SK-N-SH (cell line): ENCODE measurements around the gene CHAT. TPM values are rescaled to one million over a fixed set of nuclear protein-coding genes. Genes with fewer than 3 reads are reported as not detected.

Source experiments
- CTCF ChIA-PET: fragments of 300-600, 350-600 bp; formaldehyde crosslinking; extraction: SDS; loops from one replicate; lab custom pipeline; 2021; lab: Yijun Ruan, JAX
- POLR2A ChIA-PET: fragments of 350-600 bp; sonication (Branson Sonifier 250); formaldehyde crosslinking; extraction: SDS; loops from one replicate; lab custom pipeline; 2020; ENCODE audit warnings: antibody characterized with exemption, inconsistent platforms; lab: Yijun Ruan, JAX
- DNase-seq: peaks from one replicate; pipeline ENCODE4 v3.0.0; 2012
- H2AFZ ChIP-seq: fragments of 200-600 bp; sonication (generic); 2 replicates; pipeline ENCODE4 v1.8.1; 2016; ENCODE audit warnings: antibody characterized with exemption, mild to moderate bottlenecking, low read depth
- H3F3A ChIP-seq: fragments of 200-600 bp; sonication (generic); replicated peaks from 2 replicates; pipeline ENCODE3; 2016; ENCODE audit warnings: antibody characterized with exemption, mild to moderate bottlenecking; ENCODE audit not compliant: insufficient read depth
- H3K27ac ChIP-seq, 2 experiments: fragments of 200-500 bp in 1 of 2; fragments of 200-600 bp in 1 of 2; sonication (Bioruptor generic) in 1 of 2; sonication (generic), shearing (Covaris generic) in 1 of 2; 2 replicates each; pipeline versions ENCODE4 v1.5.1 to v1.6.1; 2014 to 2016; ENCODE audit warnings: low read depth in 2 of 2, inconsistent platforms in 1 of 2, low read length in 1 of 2, mild to moderate bottlenecking in 1 of 2, mixed read lengths in 1 of 2
- H3K27me3 ChIP-seq: fragments of 200-600 bp; sonication (generic), shearing (Covaris generic); 2 replicates; pipeline ENCODE4 v1.6.1; 2016; ENCODE audit warnings: mixed run types; ENCODE audit not compliant: insufficient read depth
- H3K36me3 ChIP-seq, 2 experiments: fragments of 200-500 bp in 1 of 2; fragments of 200-600 bp in 1 of 2; sonication (Bioruptor generic) in 1 of 2; sonication (generic) in 1 of 2; replicated peaks in 1 of 2; 2 replicates each; pipeline versions ENCODE3 to v1.5.1; 2014 to 2016; ENCODE audit warnings: low read length in 1 of 2, mild to moderate bottlenecking in 1 of 2; ENCODE audit not compliant: insufficient read depth in 2 of 2, control insufficient read depth in 1 of 2
- H3K4me1 ChIP-seq, 2 experiments: fragments of 200-500 bp in 1 of 2; fragments of 200-600 bp in 1 of 2; sonication (Bioruptor generic) in 1 of 2; sonication (generic), shearing (Covaris generic) in 1 of 2; 2 replicates each; pipeline versions ENCODE4 v1.5.1 to v1.6.1; 2014 to 2016; ENCODE audit warnings: low read depth in 1 of 2, low read length in 1 of 2, mixed run types in 1 of 2; ENCODE audit not compliant: insufficient read depth in 2 of 2, control insufficient read depth in 1 of 2
- H3K4me2 ChIP-seq: fragments of 200-600 bp; sonication (generic), shearing (Covaris generic); 2 replicates; pipeline ENCODE4 v1.6.1; 2017; ENCODE audit warnings: mixed run types
- H3K4me3 ChIP-seq, 2 experiments: fragments of 200-500 bp in 1 of 2; fragments of 200-600 bp in 1 of 2; sonication (Bioruptor generic) in 1 of 2; sonication (generic), shearing (Covaris generic) in 1 of 2; 2 replicates each; pipeline versions ENCODE4 v1.5.1 to v1.8.1; 2014 to 2016; ENCODE audit warnings: low read depth in 2 of 2, inconsistent platforms in 1 of 2, low read length in 1 of 2, mild to moderate bottlenecking in 1 of 2, mixed read lengths in 1 of 2, moderate library complexity in 1 of 2
- H3K79me2 ChIP-seq: fragments of 200-600 bp; sonication (generic); 2 replicates; pipeline ENCODE4 v1.8.1; 2017; ENCODE audit warnings: mild to moderate bottlenecking; ENCODE audit not compliant: insufficient read depth
- H3K9ac ChIP-seq: fragments of 200-600 bp; sonication (generic); 2 replicates; pipeline ENCODE4 v1.6.1; 2017; ENCODE audit warnings: mixed run types
- H3K9me2 ChIP-seq: fragments of 200-600 bp; sonication (generic); 2 replicates; pipeline ENCODE4 v1.6.1; 2017; ENCODE audit warnings: mixed run types
- H3K9me3 ChIP-seq: fragments of 200-600 bp; sonication (generic); 2 replicates; pipeline ENCODE4 v1.6.1; 2017; ENCODE audit warnings: mixed run types, mild to moderate bottlenecking, moderate library complexity
- H4K20me1 ChIP-seq: fragments of 200-600 bp; sonication (generic); 2 replicates; pipeline ENCODE4 v1.6.1; 2017; ENCODE audit warnings: mild to moderate bottlenecking, mixed run types; ENCODE audit not compliant: insufficient read depth
- CHD2 ChIP-seq: fragments of 150-350 bp; IDR thresholded peaks from 2 replicates; pipeline ENCODE4 v1.6.1; 2018; ENCODE audit warnings: low read length; ENCODE audit not compliant: partially characterized antibody
- ELF1 ChIP-seq: IDR thresholded peaks from 2 replicates; pipeline ENCODE4 v1.4.0; 2012
- EP300 ChIP-seq, 2 experiments: IDR thresholded peaks; 2 replicates each; pipeline versions ENCODE4 v1.4.0 to v1.6.1; 2012; ENCODE audit warnings: borderline replicate concordance in 1 of 2, low read depth in 1 of 2, low read length in 1 of 2
- EZH2phosphoT487 ChIP-seq: fragments of 200-600 bp; sonication (generic); IDR thresholded peaks from 2 replicates; pipeline ENCODE4 v1.6.1; 2017; ENCODE audit warnings: low read depth, mixed run types, mild to moderate bottlenecking, antibody characterized with exemption, moderate library complexity, borderline replicate concordance
- FOSL2 ChIP-seq: IDR thresholded peaks from 2 replicates; pipeline ENCODE4 v1.4.0; 2012; ENCODE audit warnings: low read depth, mild to moderate bottlenecking, moderate library complexity, borderline replicate concordance
- FOXJ3 ChIP-seq: sonication (generic); formaldehyde crosslinking; IDR thresholded peaks from 2 replicates; pipeline ENCODE4 v1.5.1; 2020; ENCODE audit warnings: mild to moderate bottlenecking, missing genetic modification reagents
- FOXM1 ChIP-seq: IDR thresholded peaks from 2 replicates; pipeline ENCODE4 v1.4.0; 2012; ENCODE audit warnings: low read depth, mild to moderate bottlenecking
- GATA2 ChIP-seq: sonication (generic); formaldehyde crosslinking; IDR thresholded peaks from 2 replicates; pipeline ENCODE4 v1.5.0; 2020; ENCODE audit warnings: mild to moderate bottlenecking, missing genetic modification reagents
- IRF3 ChIP-seq: fragments of 150-350 bp; IDR thresholded peaks from 2 replicates; pipeline ENCODE4 v1.6.1; 2016; ENCODE audit warnings: mild to moderate bottlenecking, low read depth, low read length
- PBX3 ChIP-seq: IDR thresholded peaks from 2 replicates; pipeline ENCODE4; 2012
- RAD21 ChIP-seq: IDR thresholded peaks from 2 replicates; pipeline ENCODE4 v1.6.1; 2012; ENCODE audit warnings: mild to moderate bottlenecking, low read length
- RCOR1 ChIP-seq: fragments of 150-350 bp; IDR thresholded peaks from 2 replicates; pipeline ENCODE4 v1.6.1; 2017; ENCODE audit warnings: antibody characterized with exemption, low read length
- RXRA ChIP-seq: IDR thresholded peaks from 2 replicates; pipeline ENCODE4 v1.4.0; 2012; ENCODE audit warnings: low read depth, mild to moderate bottlenecking, borderline replicate concordance
- SIN3A ChIP-seq: IDR thresholded peaks from 2 replicates; pipeline ENCODE4 v1.6.1; 2012; ENCODE audit warnings: low read depth, mild to moderate bottlenecking, low read length, moderate library complexity, borderline replicate concordance
- TAF1 ChIP-seq: IDR thresholded peaks from 2 replicates; pipeline ENCODE4 v1.6.1; 2012; ENCODE audit warnings: low read depth, mild to moderate bottlenecking, low read length, moderate library complexity, borderline replicate concordance
- USF1 ChIP-seq: IDR thresholded peaks from 2 replicates; pipeline ENCODE4 v1.4.0; 2012; ENCODE audit warnings: low read depth, borderline replicate concordance
- USF2 ChIP-seq: fragments of 150-350 bp; IDR thresholded peaks from 2 replicates; pipeline ENCODE4 v1.6.1; 2017; ENCODE audit warnings: antibody characterized with exemption, low read length, low read depth, borderline replicate concordance
- WGBS: methylation state at CpG from one replicate; pipeline ENCODE4 v1.1.6; 2017; ENCODE audit warnings: low lambda C conversion rate; 5-methylcytosine and 5-hydroxymethylcytosine counted together
- polyA plus RNA-seq, 3 experiments: library from polyadenylated mRNA; depleted of rRNA; stranded (reverse); fragments of >200 nt; gene quantifications; 2 replicates each; pipeline ENCODE4 v1.2.3, GENCODE V29; 2012

The CHAT gene
- polyA plus RNA-seq, 1 of the 3 experiments (the other 2 are of a cell fraction) = not detected

- TF ChIP-seq FOXJ3 = no peak
- no peak for TF ChIP-seq USF1
Measured at GRCh38 chr10:49600781-49601400, 12.9 kb upstream of the CHAT start (continued).

GRCh38 chr10:49601857-49602256 is 12.0 kb upstream of the CHAT start:
- Histone ChIP-seq H3K4me2 (no peak overlapping the region), H3K9me3 (no peaks in the 10 kb centered on the region), H3K4me3 (no peak overlapping the region), H3K27me3 (no peaks in the 10 kb centered on the region), H3F3A (no peaks in the 10 kb centered on the region), H3K4me1 (peaks cover 0 to 29% of the 10 kb centered on the region in 2 experiments; a peak in 1 of 4 replicates), H3K27ac (no peak overlapping the region), H2AFZ (no peak overlapping the region), H3K36me3 (no peaks in the 10 kb centered on the region), H4K20me1 (no peaks in the 10 kb centered on the region), H3K79me2 (no peaks in the 10 kb centered on the region), H3K9me2 (no peaks in the 10 kb centered on the region)
- ChIA-PET CTCF (interaction anchor here (2.4 kb wide), 1 partner anchor 9 kb away, joined by 15 read pairs; no protein-coding TSS in a partner anchor), POLR2A (no interaction called here)
- WGBS = 78% methylated on average over 3 of the region's 7 CpGs
- peak; percentile 30; the same call in 1 of the 2 replicates for TF ChIP-seq FOSL2
- TF ChIP-seq USF2 = no peak
- TF ChIP-seq, all 33 proteins: peak for 1
- no peak overlapping the region for H3K9ac ChIP-seq
- no peak for DNase-seq

- Histone ChIP-seq H3F3A (no peaks in the 10 kb centered on the region), H2AFZ (no peak overlapping the region), H4K20me1 (no peaks in the 10 kb centered on the region), H3K27me3 (no peaks in the 10 kb centered on the region), H3K36me3 (no peaks in the 10 kb centered on the region), H3K9me3 (no peaks in the 10 kb centered on the region), H3K27ac (no peak overlapping the region), H3K9ac (no peak overlapping the region), H3K79me2 (no peaks in the 10 kb centered on the region), H3K4me3 (no peak overlapping the region), H3K9me2 (no peaks in the 10 kb centered on the region), H3K4me2 (no peak overlapping the region), H3K4me1 (peaks cover 0 to 34% of the 10 kb centered on the region in 2 experiments; a peak in 1 of 4 replicates)
- CTCF ChIA-PET = interaction anchor here (0.6 to 2.4 kb wide), 4 partner anchors 7 to 300 kb away, joined by 3 to 15 read pairs (median 3); no protein-coding TSS in a partner anchor
- POLR2A ChIA-PET = no interaction called here
- 77% methylated on average over 2 of the region's 2 CpGs for WGBS
- no peak for DNase-seq
- no peak for TF ChIP-seq FOSL2
- TF ChIP-seq RXRA = no peak
- no peak for TF ChIP-seq EZH2phosphoT487
- TF ChIP-seq FOXM1 = no peak
- TF ChIP-seq RAD21 = no peak
- no peak for TF ChIP-seq ELF1
- no peak for TF ChIP-seq PBX3
- no peak for TF ChIP-seq CHD2
- TF ChIP-seq GATA2 (CRISPR knock-in tag) = no peak
- no peak for TF ChIP-seq EP300 (IDR thresholded peaks at IDR 0.05; ENCODE audit: borderline replicate concordance in 1 of 2, low read depth in 1 of 2, low read length in 1 of 2)
- no peak for TF ChIP-seq SIN3A
- TF ChIP-seq RCOR1 = no peak
- TF ChIP-seq FOXJ3 = no peak
- no peak for TF ChIP-seq TAF1
- TF ChIP-seq USF1 = no peak
- no peak for TF ChIP-seq IRF3
Measured at GRCh38 chr10:49602380-49603023, 11.3 kb upstream of the CHAT start.
